Activated naive CD4-positive, alpha-beta T cell treated with anti-CD3 and anti-CD28 coated beads, Interleukin-2, amount 50 U/mL, for 24 hours (primary cell): ENCODE data around the gene STN1.

Experiments used
- H3K27ac Mint-ChIP-seq: one replicate; pipeline ENCODE4 v1.8.0; 2021; ENCODE audit warnings: mild to moderate bottlenecking, mixed read lengths
- H3K27me3 Mint-ChIP-seq: one replicate; pipeline ENCODE4 v1.8.0; 2021; ENCODE audit warnings: mixed read lengths
- H3K36me3 Mint-ChIP-seq: one replicate; pipeline ENCODE4 v1.8.0; 2021; ENCODE audit warnings: mixed read lengths
- H3K4me1 Mint-ChIP-seq: one replicate; pipeline ENCODE4 v1.8.0; 2021; ENCODE audit warnings: mixed read lengths
- H3K4me3 Mint-ChIP-seq: one replicate; pipeline ENCODE4 v1.8.0; 2021; ENCODE audit warnings: mild to moderate bottlenecking, mixed read lengths
- H3K9me3 Mint-ChIP-seq: one replicate; pipeline ENCODE4 v1.8.0; 2021; ENCODE audit warnings: mixed read lengths

The STN1 gene

GRCh38 chr10:103916876-103917275 is 1.1 kb downstream of the STN1 start:
- H3K27me3 Mint-ChIP-seq: no peaks in the 10 kb centered on the region
- peaks cover 14% of the 10 kb centered on the region for H3K36me3 Mint-ChIP-seq
- H3K27ac Mint-ChIP-seq: peak overlapping the region; percentile 93
- H3K4me3 Mint-ChIP-seq: peak overlapping the region; percentile 96
- H3K4me1 Mint-ChIP-seq: peaks cover 50% of the 10 kb centered on the region
- peaks cover 8% of the 10 kb centered on the region for H3K9me3 Mint-ChIP-seq

GRCh38 chr10:103916254-103916653 is 1.7 kb downstream of the STN1 start:
- peak overlapping the region; percentile 96 for H3K4me3 Mint-ChIP-seq
- H3K4me1 Mint-ChIP-seq: peaks cover 56% of the 10 kb centered on the region
- peaks cover 14% of the 10 kb centered on the region for H3K36me3 Mint-ChIP-seq
- peaks cover 8% of the 10 kb centered on the region for H3K9me3 Mint-ChIP-seq
- H3K27me3 Mint-ChIP-seq: no peaks in the 10 kb centered on the region
- peak overlapping the region; percentile 97 for H3K27ac Mint-ChIP-seq

GRCh38 chr10:103915796-103916195 is 2.2 kb downstream of the STN1 start:
- H3K27me3 Mint-ChIP-seq: no peaks in the 10 kb centered on the region
- H3K4me1 Mint-ChIP-seq: peaks cover 61% of the 10 kb centered on the region
- H3K36me3 Mint-ChIP-seq: peaks cover 14% of the 10 kb centered on the region
- H3K27ac Mint-ChIP-seq: peak overlapping the region; percentile 97
- H3K9me3 Mint-ChIP-seq: peaks cover 8% of the 10 kb centered on the region
- H3K4me3 Mint-ChIP-seq: peak overlapping the region; percentile 96

GRCh38 chr10:103912759-103913158 is 5.2 kb downstream of the STN1 start:
- Mint-ChIP-seq H3K9me3 (peaks cover 8% of the 10 kb centered on the region), H3K36me3 (peaks cover 14% of the 10 kb centered on the region), H3K27me3 (no peaks in the 10 kb centered on the region), H3K4me1 (peaks cover 81% of the 10 kb centered on the region), H3K4me3 (peak overlapping the region; percentile 63), H3K27ac (peak overlapping the region; percentile 94)

- H3K4me1 Mint-ChIP-seq: peaks cover 78% of the 10 kb centered on the region
- peak overlapping the region; percentile 74 for H3K4me3 Mint-ChIP-seq
- peak overlapping the region; percentile 99 for H3K27ac Mint-ChIP-seq
- no peaks in the 10 kb centered on the region for H3K27me3 Mint-ChIP-seq
- H3K9me3 Mint-ChIP-seq: peaks cover 8% of the 10 kb centered on the region
- peaks cover 13% of the 10 kb centered on the region for H3K36me3 Mint-ChIP-seq
Measured at GRCh38 chr10:103911021-103911459, 6.9 kb downstream of the STN1 start.

- Mint-ChIP-seq H3K36me3 (peaks cover 12% of the 10 kb centered on the region), H3K27me3 (no peaks in the 10 kb centered on the region), H3K9me3 (peaks cover 8% of the 10 kb centered on the region), H3K27ac (peak overlapping the region; percentile 99), H3K4me1 (peaks cover 75% of the 10 kb centered on the region), H3K4me3 (peak overlapping the region; percentile 74)
Measured at GRCh38 chr10:103910442-103911012, 7.5 kb downstream of the STN1 start.

GRCh38 chr10:103905441-103905840 is 12.5 kb downstream of the STN1 start:
- Mint-ChIP-seq H3K4me3 (no peak overlapping the region), H3K4me1 (peaks cover 71% of the 10 kb centered on the region), H3K27ac (no peak overlapping the region)

GRCh38 chr10:103901299-103901698 is 16.7 kb downstream of the STN1 start:
- H3K4me1 Mint-ChIP-seq: peaks cover 49% of the 10 kb centered on the region
- no peak overlapping the region for H3K27ac Mint-ChIP-seq
- H3K9me3 Mint-ChIP-seq: no peaks in the 10 kb centered on the region
- peak overlapping the region; percentile 58 for H3K4me3 Mint-ChIP-seq
- H3K36me3 Mint-ChIP-seq: peaks cover 15% of the 10 kb centered on the region
- no peaks in the 10 kb centered on the region for H3K27me3 Mint-ChIP-seq

More at GRCh38 chr10:103905441-103905840, 12.5 kb downstream of the STN1 start:
- Mint-ChIP-seq H3K27me3 (no peaks in the 10 kb centered on the region), H3K9me3 (no peaks in the 10 kb centered on the region), H3K36me3 (peaks cover 11% of the 10 kb centered on the region)

GRCh38 chr10:103899312-103899711 is 18.7 kb downstream of the STN1 start:
- peaks cover 58% of the 10 kb centered on the region for H3K4me1 Mint-ChIP-seq
- H3K4me3 Mint-ChIP-seq: no peak overlapping the region
- H3K27me3 Mint-ChIP-seq: no peaks in the 10 kb centered on the region
- no peak overlapping the region for H3K27ac Mint-ChIP-seq
- H3K9me3 Mint-ChIP-seq: no peaks in the 10 kb centered on the region
- peaks cover 13% of the 10 kb centered on the region for H3K36me3 Mint-ChIP-seq

GRCh38 chr10:103897241-103897774 is 20.7 kb downstream of the STN1 start:
- Mint-ChIP-seq H3K4me3 (no peak overlapping the region), H3K27me3 (no peaks in the 10 kb centered on the region), H3K27ac (no peak overlapping the region), H3K36me3 (peaks cover 10% of the 10 kb centered on the region), H3K4me1 (peaks cover 57% of the 10 kb centered on the region), H3K9me3 (no peaks in the 10 kb centered on the region)

- Mint-ChIP-seq H3K27me3 (no peaks in the 10 kb centered on the region), H3K4me3 (no peak overlapping the region), H3K36me3 (peaks cover 10% of the 10 kb centered on the region), H3K27ac (peak overlapping the region; percentile 82), H3K9me3 (no peaks in the 10 kb centered on the region), H3K4me1 (peaks cover 46% of the 10 kb centered on the region)
Measured at GRCh38 chr10:103896225-103896624, 21.8 kb downstream of the STN1 start.

- Mint-ChIP-seq H3K4me3 (no peak overlapping the region), H3K27me3 (no peaks in the 10 kb centered on the region), H3K27ac (peak overlapping the region; percentile 90), H3K36me3 (peaks cover 9% of the 10 kb centered on the region), H3K4me1 (peaks cover 43% of the 10 kb centered on the region), H3K9me3 (no peaks in the 10 kb centered on the region)
Measured at GRCh38 chr10:103895411-103896186, 22.4 kb downstream of the STN1 start.

- peak overlapping the region; percentile 28 for H3K4me3 Mint-ChIP-seq
- H3K27me3 Mint-ChIP-seq: no peaks in the 10 kb centered on the region
- no peaks in the 10 kb centered on the region for H3K9me3 Mint-ChIP-seq
- H3K27ac Mint-ChIP-seq: peak overlapping the region; percentile 90
- peaks cover 3% of the 10 kb centered on the region for H3K36me3 Mint-ChIP-seq
- H3K4me1 Mint-ChIP-seq: peaks cover 44% of the 10 kb centered on the region
Measured at GRCh38 chr10:103894441-103894864, 23.5 kb downstream of the STN1 start.

GRCh38 chr10:103893817-103894216 is 24.2 kb downstream of the STN1 start:
- H3K4me1 Mint-ChIP-seq: peaks cover 49% of the 10 kb centered on the region
- no peaks in the 10 kb centered on the region for H3K27me3 Mint-ChIP-seq
- H3K27ac Mint-ChIP-seq: peak overlapping the region; percentile 76
- no peak overlapping the region for H3K4me3 Mint-ChIP-seq
- peaks cover 3% of the 10 kb centered on the region for H3K36me3 Mint-ChIP-seq
- H3K9me3 Mint-ChIP-seq: no peaks in the 10 kb centered on the region

GRCh38 chr10:103892181-103892580 is 25.8 kb downstream of the STN1 start:
- no peak overlapping the region for H3K4me3 Mint-ChIP-seq
- peaks cover 57% of the 10 kb centered on the region for H3K4me1 Mint-ChIP-seq
- no peaks in the 10 kb centered on the region for H3K9me3 Mint-ChIP-seq
- H3K36me3 Mint-ChIP-seq: peaks cover 7% of the 10 kb centered on the region
- H3K27ac Mint-ChIP-seq: no peak overlapping the region
- H3K27me3 Mint-ChIP-seq: no peaks in the 10 kb centered on the region

GRCh38 chr10:103890688-103891087 is 27.3 kb downstream of the STN1 start:
- peak overlapping the region; percentile 55 for H3K27ac Mint-ChIP-seq
- no peaks in the 10 kb centered on the region for H3K9me3 Mint-ChIP-seq
- no peaks in the 10 kb centered on the region for H3K27me3 Mint-ChIP-seq
- peaks cover 5% of the 10 kb centered on the region for H3K36me3 Mint-ChIP-seq
- H3K4me1 Mint-ChIP-seq: peaks cover 50% of the 10 kb centered on the region
- H3K4me3 Mint-ChIP-seq: no peak overlapping the region
